ENCODE measurements around the gene DGKQ. TPM values are rescaled to one million over a fixed set of nuclear protein-coding genes. Genes with fewer than 3 reads are reported as not detected.

The DGKQ gene
- total RNA-seq, 1 experiment from 2014 or later = 12.4 TPM

DNA sequence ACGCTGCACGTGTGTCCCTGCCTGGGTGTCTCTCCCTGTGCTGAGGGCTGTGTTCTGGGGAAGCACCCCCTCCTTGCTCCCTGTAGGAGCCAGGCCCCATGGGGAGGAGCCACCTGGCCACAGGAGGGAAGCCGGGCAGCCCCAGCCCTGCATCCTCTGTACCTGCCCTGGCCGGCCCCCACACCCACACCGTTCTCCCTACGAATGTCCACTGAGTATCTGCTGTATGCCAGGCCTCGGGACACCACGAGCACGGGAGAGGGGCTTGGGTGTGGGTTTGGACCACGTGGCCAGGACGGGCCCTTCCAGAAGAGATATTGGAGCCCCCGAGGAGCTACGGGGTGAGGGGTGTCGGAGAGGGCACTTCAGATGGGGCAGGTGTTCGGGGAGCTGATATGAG is 44.3 kb upstream of the DGKQ start:
- no peaks in the 10 kb centered on the region for H4K20me1 ChIP-seq (ENCODE audit: control insufficient read depth, insufficient read depth, insufficient read length)
- no peaks in the 10 kb centered on the region; the same call in 1 of the 2 replicates for H3K4me1 ChIP-seq (ENCODE audit: insufficient read depth, low read length)

More for the DNA sequence above, 44.3 kb upstream of the DGKQ start:
- Histone ChIP-seq H4K91ac (ENCODE audit: insufficient read length, low read depth, low read length) (no peak overlapping the region), H3K23me2 (ENCODE audit: insufficient read length, low read depth, low read length, poor library complexity, severe bottlenecking) (no peaks in the 10 kb centered on the region), H2AFZ (ENCODE audit: low read length) (no peak overlapping the region), H3K4me2 (ENCODE audit: insufficient read depth, insufficient read length, low read length) (no peak overlapping the region), H3K56ac (ENCODE audit: insufficient read length, low read depth, low read length) (no peak overlapping the region), H2AK5ac (ENCODE audit: insufficient read length, low read length) (no peak overlapping the region), H2BK12ac (ENCODE audit: insufficient read length, low read depth, low read length) (no peak overlapping the region), H3K18ac (ENCODE audit: insufficient read length, low read depth, low read length) (no peak overlapping the region), H2BK20ac (ENCODE audit: low read depth, low read length, poor library complexity, severe bottlenecking) (no peak overlapping the region), H3K79me2 (ENCODE audit: insufficient read depth, low read length) (no peaks in the 10 kb centered on the region), H3K23ac (ENCODE audit: insufficient read length, low read depth, low read length) (no peak overlapping the region), H4K5ac (ENCODE audit: insufficient read length, low read depth, low read length) (no peak overlapping the region), H2BK120ac (ENCODE audit: low read depth, low read length, poor library complexity, severe bottlenecking) (no peak overlapping the region), H3K9me3 (ENCODE audit: control insufficient read depth, low read depth, low read length) (no peaks in the 10 kb centered on the region), H2BK5ac (ENCODE audit: insufficient read length, low read length) (no peak overlapping the region), H3T11ph (ENCODE audit: low read length) (no peak overlapping the region), H3K9ac (ENCODE audit: extremely low read depth, insufficient read length, low read length) (no peak overlapping the region), H3K4ac (ENCODE audit: low read depth, low read length) (no peak overlapping the region), H3K79me1 (ENCODE audit: insufficient read depth, low read depth, low read length, poor library complexity, severe bottlenecking) (no peaks in the 10 kb centered on the region), H3K14ac (ENCODE audit: insufficient read depth, low read length) (no peak overlapping the region; the same call in 1 of the 2 replicates), H3K27ac (ENCODE audit: insufficient read length, low read depth, low read length) (no peak overlapping the region), H3K27me3 (ENCODE audit: insufficient read depth, low read length) (no peaks in the 10 kb centered on the region; the same call in 1 of the 2 replicates), H2BK15ac (ENCODE audit: low read depth, low read length) (no peak overlapping the region), H4K8ac (replicated peaks; ENCODE audit: insufficient read length, low read depth, low read length) (no peak overlapping the region)
- no CpG with 5 or more reads among the region's 15 CpGs for WGBS (ENCODE audit: extremely low coverage, insufficient read length, low lambda C conversion rate)
- no peak overlapping the region for H3K4me3 Mint-ChIP-seq
- no peaks in the 10 kb centered on the region; the same call in 1 of the 2 replicates for H3K27me3 Mint-ChIP-seq (ENCODE audit: low read depth)
- H3K36me3 Mint-ChIP-seq (ENCODE audit: insufficient read depth in 1 of 3, low read depth in 3 of 3) = peaks cover 0 to 4% (median 0%) of the 10 kb centered on the region in 3 experiments; a peak in 2 of 7 replicates
- no peak for TF ChIP-seq CTCF (conservative IDR thresholded peaks at IDR 0.05)
- H3K9me3 Mint-ChIP-seq = no peaks in the 10 kb centered on the region
- H3K27ac Mint-ChIP-seq = no peak overlapping the region
- no peak for DNase-seq
- H3K4me1 Mint-ChIP-seq = peaks cover 4 to 13% of the 10 kb centered on the region in 2 experiments; a peak in 3 of 4 replicates

All from H9 (cell line).